Measurements from ENCODE around the gene GRK1.

The GRK1 gene

GRCh38 chr13:113763254-113763653, 96.2 kb downstream of the GRK1 start:
- no peak overlapping the region for H3K4me3 Mint-ChIP-seq

GRCh38 chr13:113763961-113764792, 97.2 kb downstream of the GRK1 start:
- H3K36me3 Mint-ChIP-seq = no peaks in the 10 kb centered on the region
- CTCF ChIA-PET = no interaction called here
- H3K4me1 Mint-ChIP-seq = peaks cover 8% of the 10 kb centered on the region
- no peak for DNase-seq
- no peak overlapping the region for H3K27ac Mint-ChIP-seq
- H3K4me3 Mint-ChIP-seq = no peak overlapping the region
- H3K27me3 Mint-ChIP-seq = peaks cover 57% of the 10 kb centered on the region
- no peaks in the 10 kb centered on the region for H3K9me3 Mint-ChIP-seq

More at GRCh38 chr13:113763254-113763653, 96.2 kb downstream of the GRK1 start:
- Mint-ChIP-seq H3K36me3 (no peaks in the 10 kb centered on the region), H3K27ac (no peak overlapping the region), H3K4me1 (peaks cover 11% of the 10 kb centered on the region), H3K27me3 (peaks cover 66% of the 10 kb centered on the region), H3K9me3 (no peaks in the 10 kb centered on the region)
- CTCF ChIA-PET = no interaction called here
- no peak for DNase-seq

- CTCF ChIA-PET = no interaction called here
- no peak overlapping the region for H3K4me3 Mint-ChIP-seq
- H3K9me3 Mint-ChIP-seq = no peaks in the 10 kb centered on the region
- H3K36me3 Mint-ChIP-seq = no peaks in the 10 kb centered on the region
- H3K27me3 Mint-ChIP-seq = peaks cover 49% of the 10 kb centered on the region
- H3K4me1 Mint-ChIP-seq = no peaks in the 10 kb centered on the region
- no peak overlapping the region for H3K27ac Mint-ChIP-seq
- DNase-seq = no peak
These were observed 98.0 kb downstream of the GRK1 start for GRCh38 chr13:113764793-113765563.

- Mint-ChIP-seq H3K4me1 (no peaks in the 10 kb centered on the region), H3K36me3 (no peaks in the 10 kb centered on the region), H3K9me3 (no peaks in the 10 kb centered on the region), H3K27me3 (peaks cover 43% of the 10 kb centered on the region), H3K27ac (no peak overlapping the region), H3K4me3 (no peak overlapping the region)
- DNase-seq = no peak
- CTCF ChIA-PET = no interaction called here
These were observed 98.5 kb downstream of the GRK1 start for GRCh38 chr13:113765564-113765910.

- H3K4me1 Mint-ChIP-seq = no peaks in the 10 kb centered on the region
- peaks cover 36% of the 10 kb centered on the region for H3K27me3 Mint-ChIP-seq
- H3K27ac Mint-ChIP-seq = no peak overlapping the region
- CTCF ChIA-PET = no interaction called here
- H3K9me3 Mint-ChIP-seq = no peaks in the 10 kb centered on the region
- no peak for DNase-seq
- H3K36me3 Mint-ChIP-seq = no peaks in the 10 kb centered on the region
- no peak overlapping the region for H3K4me3 Mint-ChIP-seq
These were observed 99.2 kb downstream of the GRK1 start for GRCh38 chr13:113766035-113766800.

DNA sequence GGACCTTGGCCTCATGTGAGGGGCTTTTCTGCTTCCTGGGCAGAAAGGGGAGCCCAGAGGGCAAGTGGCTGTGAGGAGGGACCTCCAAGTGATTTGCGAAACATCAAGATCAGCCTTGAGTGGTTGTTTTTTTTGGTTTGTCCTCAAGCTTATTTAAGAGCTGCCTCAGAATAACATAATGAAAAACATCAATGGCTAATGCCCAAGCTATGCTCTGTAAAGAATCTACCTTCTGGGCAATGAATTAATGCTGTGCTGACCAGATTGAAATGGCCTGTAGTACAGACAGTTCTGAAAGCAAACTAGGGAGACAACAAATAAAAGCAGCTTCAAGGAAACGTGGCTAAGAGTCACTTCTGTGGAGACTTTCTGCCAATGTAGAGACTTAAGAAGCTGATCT, 100.3 kb downstream of the GRK1 start:
- Mint-ChIP-seq H3K27ac (no peak overlapping the region), H3K9me3 (peaks cover 4% of the 10 kb centered on the region), H3K36me3 (no peaks in the 10 kb centered on the region), H3K27me3 (peaks cover 25% of the 10 kb centered on the region), H3K4me1 (peaks cover 2% of the 10 kb centered on the region), H3K4me3 (no peak overlapping the region)
- CTCF ChIA-PET = no interaction called here
- no peak for DNase-seq

- CTCF ChIA-PET = no interaction called here
- Mint-ChIP-seq H3K27ac (no peak overlapping the region), H3K9me3 (peaks cover 8% of the 10 kb centered on the region), H3K4me3 (no peak overlapping the region), H3K4me1 (peaks cover 2% of the 10 kb centered on the region), H3K27me3 (peaks cover 16% of the 10 kb centered on the region), H3K36me3 (no peaks in the 10 kb centered on the region)
- no peak for DNase-seq
These were observed 101.2 kb downstream of the GRK1 start for GRCh38 chr13:113768018-113768905.

GRCh38 chr13:113769106-113769505, 102.1 kb downstream of the GRK1 start:
- peaks cover 8% of the 10 kb centered on the region for H3K9me3 Mint-ChIP-seq

GRCh38 chr13:113769881-113770280, 102.9 kb downstream of the GRK1 start:
- no peak for DNase-seq
- Mint-ChIP-seq H3K4me1 (peaks cover 2% of the 10 kb centered on the region), H3K4me3 (no peak overlapping the region), H3K27me3 (peaks cover 6% of the 10 kb centered on the region), H3K9me3 (peaks cover 8% of the 10 kb centered on the region), H3K27ac (no peak overlapping the region), H3K36me3 (no peaks in the 10 kb centered on the region)
- CTCF ChIA-PET = no interaction called here

More at GRCh38 chr13:113769106-113769505, 102.1 kb downstream of the GRK1 start:
- Mint-ChIP-seq H3K36me3 (no peaks in the 10 kb centered on the region), H3K27ac (no peak overlapping the region), H3K4me1 (peaks cover 2% of the 10 kb centered on the region), H3K27me3 (peaks cover 14% of the 10 kb centered on the region), H3K4me3 (no peak overlapping the region)
- CTCF ChIA-PET = no interaction called here
- no peak for DNase-seq

DNA sequence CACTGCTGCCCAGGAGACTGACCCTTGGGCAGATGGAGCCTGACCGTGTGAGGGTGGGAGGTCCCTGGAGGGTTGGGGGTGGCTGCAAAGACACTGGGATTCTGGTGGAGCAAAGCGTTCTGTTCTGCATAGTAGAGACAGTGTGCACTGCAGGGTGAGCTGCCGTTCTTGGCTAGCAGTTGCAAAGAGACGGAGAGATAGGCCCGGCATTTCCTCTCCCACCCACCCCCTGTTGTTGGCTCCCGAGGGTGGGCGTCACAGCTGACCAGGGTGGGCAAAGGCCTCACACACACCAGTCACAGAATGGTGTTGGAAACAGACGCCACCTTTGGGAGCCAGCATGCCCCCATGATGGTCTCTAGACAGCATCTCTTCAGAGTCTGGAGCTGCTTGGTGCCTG, 103.4 kb downstream of the GRK1 start:
- peaks cover 2% of the 10 kb centered on the region for H3K4me1 Mint-ChIP-seq
- CTCF ChIA-PET = no interaction called here
- H3K27ac Mint-ChIP-seq = no peak overlapping the region
- no peaks in the 10 kb centered on the region for H3K36me3 Mint-ChIP-seq
- no peak overlapping the region for H3K4me3 Mint-ChIP-seq
- no peak for DNase-seq
- peaks cover 8% of the 10 kb centered on the region for H3K9me3 Mint-ChIP-seq
- H3K27me3 Mint-ChIP-seq = peaks cover 3% of the 10 kb centered on the region

GRCh38 chr13:113770937-113771336, 103.9 kb downstream of the GRK1 start:
- CTCF ChIA-PET = no interaction called here
- DNase-seq = no peak
- H3K36me3 Mint-ChIP-seq = no peaks in the 10 kb centered on the region
- no peak overlapping the region for H3K4me3 Mint-ChIP-seq
- H3K27me3 Mint-ChIP-seq = no peaks in the 10 kb centered on the region
- H3K9me3 Mint-ChIP-seq = peaks cover 8% of the 10 kb centered on the region
- H3K4me1 Mint-ChIP-seq = peaks cover 2% of the 10 kb centered on the region
- H3K27ac Mint-ChIP-seq = no peak overlapping the region

GRCh38 chr13:113771709-113772331, 104.8 kb downstream of the GRK1 start:
- Mint-ChIP-seq H3K4me3 (no peak overlapping the region), H3K4me1 (peaks cover 2% of the 10 kb centered on the region), H3K36me3 (no peaks in the 10 kb centered on the region), H3K27ac (no peak overlapping the region), H3K9me3 (peaks cover 8% of the 10 kb centered on the region), H3K27me3 (no peaks in the 10 kb centered on the region)
- CTCF ChIA-PET = no interaction called here
- no peak for DNase-seq

GRCh38 chr13:113774177-113775107, 107.4 kb downstream of the GRK1 start:
- peaks cover 2% of the 10 kb centered on the region for H3K4me1 Mint-ChIP-seq
- no peak for DNase-seq
- H3K27ac Mint-ChIP-seq = no peak overlapping the region
- CTCF ChIA-PET = no interaction called here
- H3K4me3 Mint-ChIP-seq = no peak overlapping the region
- peaks cover 17% of the 10 kb centered on the region for H3K27me3 Mint-ChIP-seq
- no peaks in the 10 kb centered on the region for H3K36me3 Mint-ChIP-seq
- peaks cover 8% of the 10 kb centered on the region for H3K9me3 Mint-ChIP-seq
